Large intestine (tissue), 12 donors: Measurements from ENCODE around the gene MAGEB4. TPM values are rescaled to one million over a fixed set of nuclear protein-coding genes. Genes with fewer than 3 reads are reported as not detected.
"Not testable (repeated sequence)": the region's sequence is repeated elsewhere in the genome, so short reads cannot be mapped to it uniquely, and the experiment has no call there.

Experiments
- DNase-seq, 2 donors: peaks; one replicate each; pipeline versions ENCODE4 v3.0.0 to v3.0.0-alpha.2; 2013
- H3K27ac ChIP-seq: one replicate; pipeline ENCODE4 v1.5.1; 2013; ENCODE audit warnings: low read length
- H3K27me3 ChIP-seq: 2 replicates; pipeline ENCODE4 v1.6.1; 2013; ENCODE audit warnings: low read length; ENCODE audit not compliant: control insufficient read depth, insufficient read depth
- H3K36me3 ChIP-seq: 2 replicates; pipeline ENCODE4 v1.6.1; 2013; ENCODE audit warnings: low read length; ENCODE audit not compliant: control insufficient read depth, insufficient read depth
- H3K4me1 ChIP-seq: one replicate; pipeline ENCODE4 v1.6.1; 2013; ENCODE audit warnings: low read length; ENCODE audit not compliant: control insufficient read depth, insufficient read depth
- H3K4me3 ChIP-seq: one replicate; pipeline ENCODE4 v1.5.1; 2013; ENCODE audit warnings: low read length
- H3K9me3 ChIP-seq: one replicate; pipeline ENCODE4 v1.6.1; 2013; ENCODE audit warnings: mild to moderate bottlenecking, low read depth, low read length, moderate library complexity; ENCODE audit not compliant: control insufficient read depth
- WGBS: methylation state at CpG from one replicate; pipeline ENCODE4 v1.1.5; 2013; ENCODE audit warnings: low lambda C conversion rate; ENCODE audit not compliant: insufficient coverage; 5-methylcytosine and 5-hydroxymethylcytosine counted together
- long read RNA-seq, 11 donors: transcript quantifications; one replicate each; lab custom pipeline, GENCODE V29; 2026
- polyA plus RNA-seq: library from polyadenylated mRNA; unstranded; fragments of 120-200 nt; gene quantifications from one replicate; pipeline ENCODE4 v1.2.1, GENCODE V29; 2013

The MAGEB4 gene
- polyA plus RNA-seq, result not detected
- long read RNA-seq, donor 1, result 0 reads
- long read RNA-seq, donor 2, result 0 reads
- long read RNA-seq, donor 3, result 0 reads
- long read RNA-seq, donor 4, result 0 reads
- long read RNA-seq, donor 5, result 0 reads
- long read RNA-seq, donor 6, result 0 reads
- long read RNA-seq, donor 7, result 0 reads
- long read RNA-seq, donor 8, result 0 reads
- long read RNA-seq, donor 9, result 0 reads
- long read RNA-seq, donor 10, result 0 reads
- long read RNA-seq, donor 11, result 0 reads

- Histone ChIP-seq H3K27ac (no peak within 1 kb of the TSS), H3K4me3 (no peak within 1 kb of the TSS), H3K27me3 (no peaks in the 10 kb centered on the region), H3K4me1 (no peaks in the 10 kb centered on the region), H3K9me3 (peaks cover under 1% of the 10 kb centered on the region), H3K36me3 (no peaks in the 10 kb centered on the region)
- no CpG with 5 or more reads among the region's 10 CpGs for WGBS
- DNase-seq, result no peak
Measured at GRCh38 chrX:30241724-30242415, at the start of gene MAGEB4. MAGEB4 (plus strand) TSS chrX:30242000; CDS start chrX:30242136, 136 bp downstream.

- H3K4me1 ChIP-seq, DNase-seq, H3K27ac ChIP-seq, H3K27me3 ChIP-seq, H3K4me3 ChIP-seq, H3K9me3 ChIP-seq, H3K36me3 ChIP-seq: not testable (repeated sequence)
- WGBS, result no CpG with 5 or more reads among the region's 6 CpGs
Measured at GRCh38 chrX:30193910-30194309, 47.9 kb upstream of the MAGEB4 start.

- Histone ChIP-seq H3K36me3 (no peaks in the 10 kb centered on the region), H3K27ac (no peak overlapping the region), H3K27me3 (no peaks in the 10 kb centered on the region), H3K9me3 (no peaks in the 10 kb centered on the region), H3K4me1 (no peaks in the 10 kb centered on the region), H3K4me3 (no peak overlapping the region)
- no CpG with 5 or more reads among the region's 1 CpG for WGBS
- DNase-seq, result peak in 1 of 2 donors; percentile 1
Measured at GRCh38 chrX:30196322-30196721, 45.5 kb upstream of the MAGEB4 start.

- no peak for DNase-seq
- H3K9me3 ChIP-seq, result no peaks in the 10 kb centered on the region
- H3K27ac ChIP-seq, result no peak overlapping the region
- no peak overlapping the region for H3K4me3 ChIP-seq
- H3K4me1 ChIP-seq, result no peaks in the 10 kb centered on the region
- H3K36me3 ChIP-seq, result no peaks in the 10 kb centered on the region
- no CpG with 5 or more reads among the region's 2 CpGs for WGBS
- H3K27me3 ChIP-seq, result no peaks in the 10 kb centered on the region
Measured at GRCh38 chrX:30212172-30212571, 29.6 kb upstream of the MAGEB4 start.

- no peaks in the 10 kb centered on the region for H3K27me3 ChIP-seq
- WGBS, result no CpG with 5 or more reads among the region's 29 CpGs
- no peak for DNase-seq
- no peak within 1 kb of the TSS for H3K4me3 ChIP-seq
- no peaks in the 10 kb centered on the region for H3K9me3 ChIP-seq
- H3K36me3 ChIP-seq, result no peaks in the 10 kb centered on the region
- no peaks in the 10 kb centered on the region for H3K4me1 ChIP-seq
- no peak within 1 kb of the TSS for H3K27ac ChIP-seq
Measured at GRCh38 chrX:30215357-30215843, 26.4 kb upstream of the MAGEB4 start, which contains the start of gene MAGEB2. MAGEB2 (plus strand) TSS chrX:30215563; CDS start chrX:30218581, 3,018 bp downstream.

- Histone ChIP-seq H3K9me3 (no peaks in the 10 kb centered on the region), H3K36me3 (no peaks in the 10 kb centered on the region), H3K4me1 (no peaks in the 10 kb centered on the region), H3K27ac (no peak overlapping the region), H3K4me3 (no peak overlapping the region), H3K27me3 (no peaks in the 10 kb centered on the region)
- WGBS, result no CpG with 5 or more reads among the region's 1 CpG
- DNase-seq, result no peak
Measured at GRCh38 chrX:30217465-30217864, 24.3 kb upstream of the MAGEB4 start.

GRCh38 chrX:30219372-30219771 lies 22.4 kb upstream of the MAGEB4 start:
- Histone ChIP-seq H3K4me1 (no peaks in the 10 kb centered on the region), H3K27me3 (no peaks in the 10 kb centered on the region), H3K27ac (no peak overlapping the region), H3K9me3 (no peaks in the 10 kb centered on the region), H3K4me3 (no peak overlapping the region), H3K36me3 (no peaks in the 10 kb centered on the region)
- DNase-seq, result no peak
- WGBS, result no CpG with 5 or more reads among the region's 4 CpGs

GRCh38 chrX:30220661-30221060 lies 21.1 kb upstream of the MAGEB4 start:
- Histone ChIP-seq H3K4me1 (no peaks in the 10 kb centered on the region), H3K27ac (no peak overlapping the region), H3K36me3 (no peaks in the 10 kb centered on the region), H3K4me3 (no peak overlapping the region), H3K9me3 (no peaks in the 10 kb centered on the region), H3K27me3 (no peaks in the 10 kb centered on the region)
- DNase-seq, result no peak
- WGBS, result no CpG with 5 or more reads among the region's 5 CpGs

- no peak overlapping the region for H3K4me3 ChIP-seq
- no peak for DNase-seq
- H3K27ac ChIP-seq, result no peak overlapping the region
- no peaks in the 10 kb centered on the region for H3K9me3 ChIP-seq
- no CpG with 5 or more reads among the region's 2 CpGs for WGBS
- no peaks in the 10 kb centered on the region for H3K36me3 ChIP-seq
- H3K27me3 ChIP-seq, result no peaks in the 10 kb centered on the region
- no peaks in the 10 kb centered on the region for H3K4me1 ChIP-seq
Measured at GRCh38 chrX:30224536-30224935, 17.3 kb upstream of the MAGEB4 start.

GRCh38 chrX:30228526-30228925 lies 13.3 kb upstream of the MAGEB4 start:
- Histone ChIP-seq H3K27me3 (no peaks in the 10 kb centered on the region), H3K36me3 (no peaks in the 10 kb centered on the region), H3K9me3 (no peaks in the 10 kb centered on the region), H3K27ac (no peak overlapping the region), H3K4me3 (no peak overlapping the region), H3K4me1 (no peaks in the 10 kb centered on the region)
- no CpG with 5 or more reads among the region's 1 CpG for WGBS
- DNase-seq, result no peak
